Kidney capillary endothelial cell (primary cell): ENCODE data around the gene EHBP1L1.
"Not testable (repeated sequence)": the region's sequence is repeated elsewhere in the genome, so short reads cannot be mapped to it uniquely, and the experiment has no call there.

Experiments used
- DNase-seq: peaks from one replicate; pipeline ENCODE4 v3.0.0-alpha.2; 2018; ENCODE audit warnings: low spot score

EHBP1L1 gene

DNA sequence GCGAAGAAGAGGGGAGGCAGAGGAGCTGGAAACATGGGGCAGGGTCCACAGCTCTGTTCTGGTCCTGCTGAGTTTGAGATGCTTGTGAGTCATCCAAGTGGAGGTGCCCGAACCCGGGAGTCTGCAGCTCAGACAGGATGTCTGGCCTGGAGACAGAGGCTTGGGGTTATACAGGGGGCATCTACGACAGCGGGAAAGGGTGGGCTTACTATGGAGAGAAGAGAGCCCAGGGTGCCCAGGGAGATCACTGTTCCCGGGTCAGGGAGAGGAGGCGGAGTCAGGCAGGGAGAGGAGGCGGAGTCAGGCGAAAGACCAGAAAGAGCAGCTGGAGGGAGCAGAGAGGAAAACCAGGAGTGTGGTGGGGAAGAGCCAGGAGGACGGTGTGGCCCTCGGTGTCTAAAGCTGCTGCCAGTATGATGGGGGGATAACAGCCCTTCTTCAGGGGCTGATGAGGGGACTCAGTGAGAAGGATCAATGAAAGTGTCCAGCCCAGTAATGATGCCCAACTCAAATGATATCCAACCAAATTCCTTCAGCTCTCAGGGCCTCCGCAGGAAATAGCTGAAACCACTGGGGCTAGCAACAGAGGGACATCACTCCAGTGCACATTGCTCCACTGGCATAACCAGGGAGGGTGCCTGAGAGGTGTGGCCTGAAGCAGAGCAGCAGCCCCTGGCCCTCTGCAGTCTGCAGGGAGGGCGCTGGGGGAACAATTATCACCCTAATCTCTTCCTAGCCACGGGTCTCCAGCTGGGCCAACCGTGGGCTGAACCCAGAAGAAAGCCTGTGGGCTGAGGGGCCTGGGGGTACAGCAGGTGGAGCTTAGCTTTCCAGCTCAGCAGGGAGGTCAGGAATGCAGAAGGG is 15.1 kb upstream of the EHBP1L1 start:
- peak; percentile 90 for DNase-seq

- no peak for DNase-seq
These were observed 13.8 kb upstream of the EHBP1L1 start for GRCh38 chr11:65562020-65562419.

GRCh38 chr11:65562788-65563187 is 13.1 kb upstream of the EHBP1L1 start:
- DNase-seq, result no peak

DNA sequence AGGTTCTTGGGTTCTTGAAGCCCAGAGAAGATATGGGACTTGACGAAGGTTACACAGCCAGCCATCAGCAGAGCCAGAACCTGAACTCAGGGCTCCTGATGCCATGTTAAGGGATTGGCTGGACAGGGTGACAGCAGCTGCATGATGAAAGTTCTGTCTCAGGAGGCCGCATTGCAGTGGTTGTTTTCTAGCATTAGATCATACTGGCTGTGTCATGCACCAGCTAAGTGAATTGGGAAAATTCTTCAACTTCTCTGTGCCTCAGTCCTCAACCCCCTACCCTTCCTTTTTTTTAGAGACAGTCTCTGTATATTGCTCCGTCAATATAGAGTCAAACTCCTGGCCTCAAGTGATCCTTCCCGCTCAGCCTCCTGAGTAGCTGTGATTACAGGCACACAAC is 12.3 kb upstream of the EHBP1L1 start:
- DNase-seq, result no peak

DNA sequence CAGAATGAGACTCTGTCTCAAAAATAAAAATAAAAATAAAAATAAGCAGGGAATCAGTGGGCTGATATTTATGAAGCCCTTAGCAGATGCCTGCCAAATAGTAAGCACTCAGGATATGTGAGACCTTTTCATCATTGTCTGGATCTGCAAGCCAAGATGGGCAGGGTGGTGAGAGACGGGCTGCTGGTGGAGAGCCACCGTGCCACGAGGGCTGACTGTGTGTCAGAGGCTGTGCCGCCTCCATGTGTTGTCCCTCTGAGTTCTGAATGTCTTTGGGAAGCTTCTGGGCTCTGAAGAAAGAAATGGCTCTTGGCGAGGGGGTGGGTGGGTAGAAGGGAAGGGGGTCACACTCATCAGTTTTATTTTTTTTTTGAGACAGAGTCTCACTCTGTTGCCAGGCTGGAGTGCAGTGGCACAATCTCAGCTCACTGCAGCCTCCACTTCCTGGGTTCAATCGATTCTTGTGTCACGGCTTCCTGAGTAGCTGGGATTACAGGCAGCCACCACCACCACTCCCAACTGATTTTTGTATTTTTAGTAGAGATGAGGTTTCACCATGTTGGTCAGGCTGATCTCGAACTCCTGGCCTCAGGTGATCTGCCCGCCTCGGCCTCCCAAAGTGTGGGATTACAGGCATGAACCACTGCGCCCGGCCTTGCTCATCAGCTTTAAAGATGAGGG is 10.8 kb upstream of the EHBP1L1 start:
- DNase-seq, result not testable (repeated sequence)

- DNase-seq, result no peak
These were observed 10.0 kb upstream of the EHBP1L1 start for GRCh38 chr11:65565624-65566453.

DNA sequence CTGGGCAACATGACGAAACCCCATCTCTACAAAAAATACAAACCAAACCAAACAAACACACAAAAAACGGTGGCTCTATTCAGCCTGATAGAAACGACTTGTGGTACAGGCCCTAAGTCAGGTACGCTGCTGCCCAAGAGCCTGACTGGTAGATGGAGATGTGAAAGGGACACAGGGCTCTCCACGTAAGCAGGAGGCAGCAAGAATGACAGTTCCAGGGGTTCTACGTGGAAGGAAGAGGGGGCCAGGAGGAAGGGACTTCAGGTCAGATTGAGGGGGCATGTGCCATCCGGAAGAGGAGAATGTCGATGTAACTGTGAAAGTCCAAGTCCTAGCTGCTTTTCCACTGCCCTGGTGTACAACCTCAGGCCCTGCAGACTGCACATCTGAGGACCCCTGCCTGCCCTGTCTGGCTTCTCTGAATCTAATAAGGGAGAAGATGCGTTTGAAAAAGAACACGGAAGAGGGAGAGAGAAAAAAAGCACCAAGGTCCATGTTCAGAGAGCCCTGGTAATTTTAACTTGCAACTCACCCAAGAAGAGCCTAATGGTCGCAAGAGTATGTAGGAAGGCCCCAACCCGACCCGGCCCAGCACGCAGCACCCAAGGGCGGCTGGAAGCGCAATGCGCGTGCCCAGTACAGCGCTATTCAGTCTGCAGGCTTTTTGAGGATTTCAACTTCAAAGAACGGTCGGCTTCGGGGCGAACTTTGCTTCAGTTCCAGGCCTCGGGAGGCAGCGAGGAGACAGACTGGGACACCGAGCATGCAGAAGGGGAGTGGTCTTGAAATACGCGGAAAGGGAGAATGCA is 6.5 kb upstream of the EHBP1L1 start:
- DNase-seq, result no peak

- DNase-seq, result peak; percentile 98
These were observed 5.6 kb upstream of the EHBP1L1 start, which contains the start of gene ZNRD2 for GRCh38 chr11:65569973-65570918. TSS of gene ZNRD2 (plus strand) at chr11:65570477. CDS start at chr11:65570492, 15 bp downstream.

DNA sequence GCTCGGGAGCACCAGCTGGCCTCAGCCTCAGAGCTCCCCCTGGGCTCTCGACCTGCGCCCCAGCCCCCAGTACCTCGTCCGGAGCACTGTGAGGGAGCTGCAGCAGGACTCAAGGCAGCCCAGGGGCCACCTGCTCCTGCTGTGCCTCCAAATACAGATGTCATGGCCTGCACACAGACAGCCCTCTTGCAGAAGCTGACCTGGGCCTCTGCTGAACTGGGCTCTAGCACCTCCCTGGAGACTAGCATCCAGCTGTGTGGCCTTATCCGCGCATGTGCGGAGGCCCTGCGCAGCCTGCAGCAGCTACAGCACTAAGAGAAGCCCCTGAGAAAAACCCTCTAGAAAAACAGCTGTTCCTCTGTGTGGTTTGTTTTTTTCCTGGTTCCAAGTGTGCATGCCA is 4.4 kb upstream of the EHBP1L1 start:
- no peak for DNase-seq

DNA sequence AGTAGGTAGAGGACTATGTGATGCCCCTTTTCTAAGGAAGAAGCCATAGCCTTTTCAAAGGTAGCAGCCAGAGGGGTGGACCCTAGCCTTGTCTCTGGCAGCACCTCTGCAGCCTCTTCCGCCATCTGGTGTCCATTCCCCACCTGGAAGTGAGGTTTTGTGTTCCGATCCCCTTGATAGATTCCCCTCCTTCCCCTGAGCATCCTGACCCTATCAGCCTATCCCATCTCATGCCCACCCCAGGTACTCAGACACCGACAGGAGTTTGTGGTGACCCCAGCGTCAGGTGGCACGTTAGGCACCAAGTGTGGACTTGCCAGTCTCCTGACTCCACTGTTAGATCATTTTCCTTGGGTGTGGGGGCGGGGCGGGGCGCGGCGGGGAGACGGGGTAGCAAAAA is 3.9 kb upstream of the EHBP1L1 start:
- DNase-seq, result no peak

DNA sequence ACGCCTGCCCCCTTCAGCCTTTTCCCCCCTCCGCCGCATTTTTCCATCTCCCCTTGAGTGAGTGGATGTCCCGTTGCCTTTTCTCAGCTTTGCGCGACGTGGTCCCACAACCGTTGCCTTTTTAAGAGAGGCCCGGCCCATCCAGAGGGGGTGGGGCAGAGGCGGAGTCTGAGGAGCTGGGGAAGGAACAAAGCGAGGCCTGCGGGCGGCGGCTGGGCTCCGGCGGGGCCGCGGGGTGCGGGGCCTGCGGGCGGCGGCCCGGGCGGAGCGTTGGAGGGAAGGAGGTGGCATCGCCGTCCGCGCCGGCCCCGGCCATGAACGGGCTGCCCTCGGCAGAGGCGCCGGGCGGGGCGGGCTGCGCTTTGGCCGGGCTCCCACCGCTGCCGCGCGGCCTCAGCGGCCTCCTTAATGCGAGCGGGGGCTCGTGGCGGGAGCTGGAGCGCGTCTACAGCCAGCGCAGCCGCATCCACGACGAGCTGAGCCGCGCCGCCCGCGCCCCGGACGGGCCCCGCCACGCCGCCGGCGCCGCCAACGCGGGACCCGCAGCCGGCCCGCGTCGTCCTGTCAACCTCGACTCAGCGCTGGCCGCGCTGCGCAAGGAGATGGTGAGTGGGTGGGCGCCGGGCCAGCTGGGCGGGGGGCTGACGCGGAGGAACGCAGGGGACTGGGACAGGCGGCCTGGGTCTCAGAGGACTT is 3.3 kb upstream of the EHBP1L1 start, which contains the start of gene FAM89B:
TSS of gene FAM89B (plus strand) at position 183 of the 696 bp plus-strand sequence. CDS start at position 315, 132 bp downstream.
- no peak for DNase-seq

DNA sequence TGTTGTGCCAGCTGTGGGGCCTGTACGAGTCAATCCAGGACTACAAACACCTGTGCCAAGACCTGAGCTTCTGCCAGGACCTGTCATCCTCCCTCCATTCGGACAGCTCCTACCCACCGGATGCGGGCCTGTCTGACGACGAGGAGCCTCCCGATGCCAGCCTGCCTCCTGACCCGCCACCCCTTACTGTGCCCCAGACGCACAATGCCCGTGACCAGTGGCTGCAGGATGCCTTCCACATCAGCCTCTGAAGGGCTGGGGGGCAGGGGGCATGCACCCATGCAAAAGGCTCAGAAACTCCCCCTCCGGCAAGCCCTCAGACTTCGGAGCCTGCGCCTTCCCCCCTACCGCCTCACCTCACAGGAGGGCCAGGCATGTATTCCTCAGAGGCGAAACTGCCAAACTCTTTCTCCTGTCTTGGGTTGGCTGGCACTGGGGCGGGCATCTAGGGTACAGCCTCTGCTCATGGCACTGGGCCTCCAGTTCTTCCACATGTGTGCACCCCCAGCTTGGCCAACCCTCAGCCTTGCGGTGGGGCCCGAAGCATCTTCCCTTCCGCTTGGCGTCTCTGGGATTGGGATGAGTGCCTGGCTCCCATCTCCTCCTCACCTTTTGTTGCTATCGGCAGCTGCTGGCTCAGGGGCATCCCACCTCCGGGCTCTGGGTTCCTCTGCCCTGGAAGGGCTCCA is 2.3 kb upstream of the EHBP1L1 start:
- no peak for DNase-seq

DNA sequence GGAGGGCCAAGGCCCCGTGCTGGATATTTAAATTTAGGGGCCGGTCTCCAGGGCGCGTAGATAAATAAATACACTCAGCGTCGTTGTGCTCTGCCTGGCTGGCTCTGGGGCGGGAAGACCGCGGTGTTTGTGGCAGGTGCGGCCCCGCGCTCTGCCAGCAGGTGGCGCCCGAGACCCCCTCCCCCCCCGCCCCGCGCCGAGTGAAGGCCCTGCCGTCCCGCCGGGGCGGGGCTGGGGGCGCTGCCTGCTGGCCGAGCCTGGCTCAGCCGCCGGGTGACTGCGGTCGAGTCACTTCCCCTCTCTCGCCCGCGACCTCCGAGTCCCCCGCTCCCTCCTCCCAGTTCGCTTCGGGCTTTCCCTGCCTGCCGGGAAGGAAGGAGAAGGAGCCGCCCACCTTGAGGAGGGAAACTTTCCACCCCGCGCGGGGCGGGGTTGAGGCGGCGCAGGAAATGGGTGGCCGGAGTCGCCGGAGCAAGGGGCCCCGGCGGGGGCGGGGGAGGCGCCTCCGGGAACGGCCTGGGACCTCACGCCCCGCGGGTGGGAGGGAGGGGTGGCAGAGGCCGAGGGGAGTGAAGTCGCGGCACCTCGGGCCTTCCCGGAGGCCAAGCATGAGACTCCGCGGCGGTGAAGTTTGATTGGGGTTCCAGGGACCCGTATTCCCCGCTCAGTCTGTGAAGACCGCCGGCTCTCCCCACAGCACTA is 1.6 kb upstream of the EHBP1L1 start:
- DNase-seq, result peak; percentile 94

GRCh38 chr11:65574811-65575567 is 864 bp upstream of the EHBP1L1 start:
- no peak for DNase-seq

DNA sequence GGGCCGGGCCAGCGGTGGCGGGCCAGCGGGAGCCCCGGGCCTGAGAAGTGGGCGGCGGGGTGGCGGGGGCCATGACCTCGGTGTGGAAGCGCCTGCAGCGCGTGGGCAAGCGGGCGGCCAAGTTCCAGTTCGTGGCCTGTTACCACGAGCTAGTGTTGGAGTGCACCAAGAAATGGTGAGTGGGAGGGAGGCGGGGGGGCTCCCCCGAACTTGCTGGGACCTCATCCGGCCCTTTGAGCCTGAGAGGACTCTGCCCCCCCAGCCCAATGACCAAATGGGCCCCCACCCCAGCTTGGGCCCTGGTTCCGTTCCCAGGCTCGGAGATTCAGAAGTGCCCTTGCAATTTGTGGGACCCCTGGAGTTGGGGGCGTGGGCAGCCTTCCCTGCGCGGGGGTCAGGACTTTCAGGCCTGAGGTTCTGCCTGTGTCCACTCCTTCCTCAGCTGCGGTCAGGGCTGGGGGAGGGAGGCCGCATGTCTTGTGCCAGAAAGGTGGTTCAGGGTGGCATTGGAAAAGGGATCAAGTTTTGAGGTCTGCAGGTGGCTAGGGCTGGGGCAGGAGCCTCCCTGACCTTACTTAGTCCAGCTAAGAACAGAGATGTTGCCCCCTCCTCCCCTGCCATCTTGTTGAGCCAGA is 496 bp downstream of the EHBP1L1 start:
- no peak for DNase-seq

DNA sequence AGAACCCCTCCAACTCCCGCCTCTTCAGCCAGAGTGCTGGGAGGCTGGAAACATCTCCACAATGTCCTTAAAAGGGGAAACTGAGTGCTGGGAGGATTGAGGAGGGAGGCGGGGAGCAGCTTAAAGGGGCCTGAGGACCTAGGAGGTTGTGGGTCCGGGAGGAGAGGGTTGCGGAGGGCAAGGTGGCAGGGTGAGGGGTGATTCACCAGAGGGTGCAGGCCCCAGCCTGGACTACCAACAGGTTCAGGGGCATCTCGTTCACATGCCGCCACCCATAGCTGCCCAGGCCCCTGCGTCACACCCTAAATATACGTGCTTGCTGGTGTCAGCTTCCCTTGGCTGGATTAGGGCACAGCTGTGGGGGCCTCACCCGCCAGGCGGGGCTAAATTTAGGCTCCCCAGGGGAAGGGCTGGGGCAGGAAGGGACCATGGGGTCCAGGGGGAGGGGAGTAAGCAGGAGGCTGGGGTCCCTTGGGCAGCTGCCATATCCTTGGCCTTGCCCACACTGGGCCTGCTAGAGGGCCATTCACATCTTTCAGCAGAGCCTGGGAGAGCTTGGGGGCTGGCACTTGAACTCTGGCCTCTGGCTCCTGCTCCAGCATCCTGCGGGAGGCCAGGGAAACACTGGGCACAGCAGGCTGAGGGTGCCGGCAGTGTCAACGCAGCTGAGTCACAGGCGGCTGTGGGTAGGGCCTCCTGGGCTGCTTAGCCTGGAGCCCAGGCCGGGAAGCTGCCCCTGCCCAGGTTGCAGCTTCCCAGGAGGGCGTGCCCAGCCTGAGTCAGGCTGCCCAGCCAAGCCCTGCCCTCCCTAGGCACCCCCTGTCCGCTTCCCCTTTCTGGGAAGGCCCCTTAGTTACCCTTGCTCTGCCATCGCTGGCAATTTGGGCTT is 1.3 kb downstream of the EHBP1L1 start:
- no peak for DNase-seq
